NCI-H524 treated with DMSO at 0.1 percent for 48 hours (cell line): ENCODE results near the gene COL28A1.
"Not testable (repeated sequence)": the region's sequence is repeated elsewhere in the genome, so short reads cannot be mapped to it uniquely, and the experiment has no call there.

Source experiments
- DNase-seq: peaks from one replicate; lab custom pipeline; 2025; lab: John Stamatoyannopoulos, UW

Gene COL28A1

GRCh38 chr7:7416031-7416858 lies 119.4 kb downstream of the COL28A1 start:
- no peak for DNase-seq

- DNase-seq: no peak
Measured at GRCh38 chr7:7414791-7415603, 120.7 kb downstream of the COL28A1 start.

DNA sequence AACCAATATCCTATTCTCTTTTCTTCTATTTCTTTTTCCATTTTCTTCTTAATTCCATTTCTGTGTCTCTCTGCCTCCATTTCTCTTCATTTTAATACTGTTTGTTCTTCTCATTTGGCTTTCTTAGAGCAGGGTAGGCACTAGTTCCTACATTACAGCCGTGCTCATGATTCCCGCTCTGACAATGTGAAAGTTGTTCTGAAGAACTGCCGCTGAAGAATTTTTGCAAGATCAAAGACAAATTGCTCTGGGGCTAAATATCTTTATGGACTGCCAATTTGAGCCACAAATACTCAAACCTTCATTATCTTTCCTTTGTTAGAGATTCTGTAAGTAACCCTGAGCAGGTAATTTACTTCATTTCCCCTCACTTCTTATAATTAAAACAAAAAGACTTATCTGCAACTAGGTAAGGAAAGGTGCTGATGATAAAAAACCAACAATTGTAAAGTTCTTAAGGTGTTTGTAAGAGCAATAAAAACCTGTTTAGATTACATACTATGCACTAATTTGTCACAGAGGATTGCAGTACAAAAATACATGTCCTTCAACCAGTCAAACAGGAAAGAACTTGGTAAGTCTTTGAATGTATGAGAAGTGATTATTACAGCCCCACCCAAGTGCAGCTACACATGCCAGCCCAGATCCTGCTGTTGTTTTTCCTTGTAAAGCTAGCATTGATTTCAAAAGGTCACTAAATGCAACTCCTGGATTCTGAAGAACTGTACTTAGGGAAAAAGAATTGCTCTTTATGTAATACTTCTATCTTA lies 127.5 kb downstream of the COL28A1 start:
- DNase-seq: no peak

DNA sequence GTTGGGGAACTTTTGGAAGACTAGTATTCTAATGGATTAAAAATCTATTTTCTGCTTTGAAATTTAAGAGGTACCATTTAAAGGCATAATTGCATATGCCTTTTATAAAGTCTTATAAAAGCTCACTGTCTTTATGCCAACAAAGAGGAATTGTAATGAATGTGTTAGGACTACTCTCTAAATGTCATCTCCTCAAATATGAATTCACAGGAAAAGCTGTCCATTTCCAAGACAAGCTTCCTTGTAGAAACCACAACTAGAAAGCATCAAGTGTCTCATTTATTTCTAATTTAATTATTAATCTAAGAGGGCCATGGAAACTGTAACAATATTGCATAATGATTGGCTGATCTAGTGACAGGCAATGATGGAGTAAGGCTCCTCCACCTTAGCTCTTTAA lies 130.2 kb downstream of the COL28A1 start:
- DNase-seq: no peak

DNA sequence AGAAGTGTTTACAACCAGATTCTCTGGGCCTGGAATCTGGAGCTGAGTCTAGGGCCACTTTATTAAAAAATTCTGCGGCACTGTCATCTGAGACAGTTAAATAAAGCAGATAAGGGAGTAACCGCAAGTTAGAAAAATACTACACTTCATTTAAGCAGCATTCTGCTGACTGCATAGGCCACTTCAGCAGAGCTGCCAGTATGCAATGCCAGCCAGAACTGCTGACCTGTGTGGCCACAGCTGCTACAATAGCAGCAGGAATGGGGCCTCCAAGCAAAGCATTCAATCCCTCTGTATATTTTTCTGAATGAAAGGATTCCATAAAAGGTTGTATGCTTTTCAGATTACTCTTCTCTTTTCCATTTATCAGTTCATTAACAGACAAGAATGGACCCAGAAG lies 136.0 kb downstream of the COL28A1 start:
- DNase-seq: no peak

DNA sequence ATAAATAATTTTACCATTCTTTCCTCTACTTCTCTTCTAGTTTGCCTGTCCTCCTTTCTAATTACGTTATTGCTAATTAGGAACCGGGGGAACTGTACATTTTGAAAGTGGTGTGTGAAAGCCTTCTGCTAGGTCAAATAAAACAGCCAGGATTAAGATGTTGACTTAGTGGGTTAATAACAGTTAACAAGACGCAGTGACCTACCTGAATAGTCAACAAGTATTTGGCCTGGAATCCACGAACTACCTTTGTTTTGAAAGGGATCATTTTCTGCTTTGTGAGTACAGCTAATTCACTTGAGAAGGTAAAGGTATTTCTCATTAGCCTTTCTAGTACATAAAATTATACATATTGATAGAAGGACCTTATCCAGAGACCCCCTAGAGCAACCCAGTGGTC lies 139.9 kb downstream of the COL28A1 start:
- no peak for DNase-seq

- not testable (repeated sequence) for DNase-seq
Measured at GRCh38 chr7:7388164-7388563, 147.5 kb downstream of the COL28A1 start.

GRCh38 chr7:7385421-7385820 lies 150.3 kb downstream of the COL28A1 start:
- DNase-seq: no peak

- DNase-seq: no peak
Measured at GRCh38 chr7:7384228-7384627, 151.4 kb downstream of the COL28A1 start.

DNA sequence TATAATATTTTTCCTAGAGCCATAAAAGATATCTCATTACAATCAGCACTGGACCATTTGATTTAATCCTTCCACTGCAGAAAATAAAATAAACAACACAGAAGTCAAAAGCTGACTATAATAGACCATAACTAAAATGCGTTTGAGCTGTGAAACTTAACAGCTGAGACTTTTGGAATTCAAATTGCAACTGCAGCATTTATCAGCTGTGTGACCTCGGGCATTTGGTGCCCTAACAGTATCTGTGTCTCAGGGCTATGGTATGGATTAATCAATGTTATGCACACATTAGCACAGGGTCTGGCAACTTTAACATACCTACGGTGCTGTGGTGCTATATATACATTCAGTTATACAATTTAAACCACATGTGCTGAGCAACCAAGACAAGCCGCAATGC lies 160.1 kb downstream of the COL28A1 start:
- no peak for DNase-seq

GRCh38 chr7:7370076-7370475 lies 165.6 kb downstream of the COL28A1 start:
- no peak for DNase-seq

- DNase-seq: no peak
Measured at GRCh38 chr7:7369134-7369533, 166.5 kb downstream of the COL28A1 start.

DNA sequence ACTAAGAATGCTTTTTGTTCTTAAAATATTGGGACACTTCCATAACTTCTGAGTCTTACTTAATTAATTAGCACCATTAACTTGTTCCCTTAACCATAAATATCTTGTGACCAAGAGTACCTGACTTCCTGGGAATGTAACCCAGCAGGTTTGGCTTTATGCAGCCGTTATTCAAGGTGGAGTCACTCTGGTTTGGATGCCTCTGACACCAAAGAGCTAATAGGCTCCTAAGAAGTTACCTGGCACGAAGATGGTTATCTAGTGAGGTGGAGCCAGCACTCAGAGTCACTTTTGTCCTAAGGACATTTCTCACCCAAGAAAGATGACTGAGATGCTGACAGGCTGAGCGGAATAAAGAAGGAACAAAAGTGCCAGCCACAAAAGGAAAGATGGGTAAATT lies 181.0 kb downstream of the COL28A1 start:
- no peak for DNase-seq

- DNase-seq: no peak
Measured at GRCh38 chr7:7352845-7353244, 182.8 kb downstream of the COL28A1 start.

- no peak for DNase-seq
Measured at GRCh38 chr7:7351832-7352231, 183.8 kb downstream of the COL28A1 start.

DNA sequence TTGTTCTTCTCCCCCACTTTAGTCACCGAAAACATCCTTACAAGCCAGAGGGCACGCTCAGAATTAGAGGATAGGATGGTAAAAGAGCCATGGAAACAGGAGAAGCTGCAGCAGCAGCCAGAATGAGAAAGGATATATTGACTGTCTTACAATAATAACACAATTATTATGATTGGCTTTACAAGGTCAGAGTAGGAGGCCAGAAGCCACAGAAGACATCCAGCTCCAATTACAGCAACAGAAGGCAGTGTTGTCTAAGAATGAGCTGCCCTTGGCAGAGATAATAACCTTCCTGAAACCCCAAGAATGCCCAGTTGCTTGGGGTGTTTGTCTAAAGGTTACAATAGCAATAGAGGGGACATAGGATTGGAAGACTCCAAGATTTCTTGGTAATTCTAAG lies 184.5 kb downstream of the COL28A1 start:
- no peak for DNase-seq

DNA sequence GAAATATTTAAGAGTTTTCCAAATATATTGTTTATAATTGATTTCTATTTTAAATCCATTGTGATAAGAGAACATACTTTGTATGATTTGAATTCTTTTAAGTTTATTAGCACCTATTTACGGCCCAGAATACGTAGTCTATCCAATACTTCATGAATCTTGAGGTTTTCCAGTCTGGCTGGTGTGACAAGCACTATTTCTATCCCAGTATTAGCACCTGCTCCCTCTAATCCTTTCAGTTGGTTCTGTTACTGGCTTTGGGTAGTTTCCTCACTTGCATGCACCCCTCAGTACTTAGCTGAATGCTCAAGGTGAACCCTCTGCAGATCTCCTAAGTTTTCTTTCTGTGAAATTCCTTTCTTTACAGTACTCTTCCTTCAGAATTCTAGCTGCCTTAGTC lies 186.5 kb downstream of the COL28A1 start:
- no peak for DNase-seq

DNA sequence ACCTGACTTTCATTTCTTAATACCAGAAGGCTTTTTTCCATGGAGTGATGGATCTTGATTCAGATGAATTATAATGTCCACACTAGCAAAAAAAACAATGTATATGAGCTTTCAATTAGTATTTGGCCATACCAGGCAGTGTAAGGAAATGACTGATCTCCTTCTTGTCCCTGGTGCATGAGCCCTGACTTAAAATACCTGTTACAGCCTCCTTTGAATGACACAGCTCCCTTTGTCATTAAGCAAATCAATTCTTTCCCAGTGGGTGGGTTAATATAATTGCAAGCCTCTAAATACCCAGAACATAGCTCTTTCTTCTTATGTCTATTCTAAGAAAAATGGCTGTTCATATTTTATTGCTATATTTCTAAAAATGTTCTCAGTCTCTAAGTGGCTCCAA lies 188.6 kb downstream of the COL28A1 start:
- DNase-seq: no peak

DNA sequence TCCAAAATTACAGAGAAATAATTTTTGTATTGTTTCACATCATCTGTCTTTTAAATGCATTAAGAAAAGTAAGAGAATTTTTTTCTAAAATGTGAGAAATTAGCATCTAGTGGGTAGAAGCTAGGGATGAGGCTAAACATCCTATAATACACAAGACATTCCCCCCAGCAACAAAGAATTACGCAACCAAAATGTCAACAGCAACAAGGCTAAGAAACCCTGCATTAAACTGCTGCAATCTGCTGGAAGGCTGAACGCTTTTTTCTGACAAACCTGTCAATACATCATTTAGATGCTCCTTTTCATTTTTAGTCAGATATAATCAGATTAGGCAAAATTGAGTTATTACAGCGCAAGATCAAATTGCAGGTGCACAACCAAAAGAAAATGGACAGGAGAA lies 191.1 kb downstream of the COL28A1 start:
- no peak for DNase-seq

DNA sequence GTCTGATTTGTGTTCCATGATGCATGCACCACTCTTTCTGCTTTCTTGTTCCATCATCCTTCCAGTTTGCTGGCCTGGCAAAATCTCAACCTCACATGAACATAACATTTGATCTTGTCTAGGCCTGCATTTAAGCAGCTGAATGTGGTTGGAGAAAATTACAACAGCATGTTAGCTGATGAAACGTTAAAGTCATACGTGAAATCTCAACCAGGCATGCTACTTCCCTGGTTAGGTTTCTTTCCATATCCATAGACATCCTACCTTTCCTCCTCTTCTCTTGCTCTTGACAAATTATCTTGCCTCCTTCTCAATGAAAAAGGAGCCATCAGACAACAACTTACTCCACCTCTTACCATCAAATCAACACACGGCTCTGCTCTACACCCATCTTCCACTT lies 199.8 kb downstream of the COL28A1 start:
- DNase-seq: no peak

GRCh38 chr7:7335215-7335614 lies 200.5 kb downstream of the COL28A1 start:
- no peak for DNase-seq

DNA sequence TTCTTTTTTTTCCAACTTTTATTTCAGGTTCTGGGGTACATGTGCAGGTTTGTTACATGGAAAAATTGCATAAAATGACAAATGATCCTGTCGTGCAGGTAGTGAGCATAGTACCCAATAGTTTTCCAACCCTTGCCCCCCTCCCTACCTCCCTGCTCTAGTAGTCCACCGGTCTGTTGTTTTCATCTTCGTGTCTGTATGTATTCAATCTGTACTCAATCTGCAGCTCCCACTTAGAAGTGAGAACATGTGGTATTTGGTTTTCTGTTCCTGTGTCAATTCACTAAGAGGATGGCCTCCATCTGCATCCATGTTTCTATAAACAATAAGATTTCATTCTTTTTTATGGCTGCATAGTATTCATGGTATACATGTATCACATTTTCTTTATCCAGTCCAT lies 202.1 kb downstream of the COL28A1 start:
- no peak for DNase-seq

DNA sequence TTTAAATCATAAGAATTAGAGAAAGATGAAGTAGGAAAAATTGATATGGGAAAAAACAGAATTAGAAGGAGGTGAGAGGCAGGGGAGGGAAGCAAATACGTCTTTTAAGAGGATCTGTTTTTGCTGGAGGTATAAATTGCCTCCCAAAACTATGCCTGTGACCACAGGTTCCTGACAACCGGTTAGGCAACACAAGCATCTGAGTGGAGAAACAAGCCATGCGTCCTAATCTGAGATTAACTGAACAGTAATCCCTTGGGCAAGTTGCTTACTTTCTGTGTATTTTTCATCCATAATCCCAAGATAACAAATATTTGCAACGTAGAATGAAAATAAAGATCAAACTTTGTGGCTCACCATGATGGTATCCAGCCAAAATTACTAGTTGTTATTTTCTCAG lies 204.2 kb downstream of the COL28A1 start:
- no peak for DNase-seq
